A549 (cell line): ENCODE data around the gene NAV2.

Experiments
- BHLHE40 ChIP-seq: IDR thresholded peaks from 2 replicates; pipeline ENCODE4 v1.6.1; 2012; ENCODE audit warnings: low read depth, low read length, inconsistent platforms
- CHD2 ChIP-seq: fragments of 150-350 bp; IDR thresholded peaks from 2 replicates; pipeline ENCODE4 v1.6.1; 2014; ENCODE audit warnings: low read length; ENCODE audit not compliant: partially characterized antibody
- CTCF ChIP-seq: fragments of >200 bp; sonication (Bioruptor Twin); formaldehyde crosslinking; IDR thresholded peaks from 3 replicates; pipeline ENCODE4 v1.5.1; 2016
- EP300 ChIP-seq, 2 experiments: fragments of >200 bp; sonication (Bioruptor Twin); formaldehyde crosslinking; IDR thresholded peaks; 2 replicates in 1 of 2; 3 replicates in 1 of 2; pipeline ENCODE4 v1.6.1; 2016 to 2017
- FOXS1 ChIP-seq: fragments of 250-450 bp; sonication (Bioruptor Pico); IDR thresholded peaks from 2 replicates; pipeline ENCODE4 v1.5.0; 2020; ENCODE audit warnings: mild to moderate bottlenecking, moderate library complexity
- HOXB5 ChIP-seq: fragments of 250-450 bp; sonication (Bioruptor Pico); IDR thresholded peaks from 2 replicates; pipeline ENCODE4 v1.5.0; 2020; ENCODE audit warnings: mild to moderate bottlenecking, moderate library complexity
- KDM1A ChIP-seq: fragments of 200-600 bp; sonication (generic); IDR thresholded peaks from 2 replicates; pipeline ENCODE4 v1.6.1; 2016; ENCODE audit warnings: low read depth, mild to moderate bottlenecking
- MAFK ChIP-seq: fragments of 450-650 bp; IDR thresholded peaks from 2 replicates; pipeline ENCODE4 v1.6.1; 2014; ENCODE audit not compliant: partially characterized antibody
- MAZ ChIP-seq: fragments of 150-350 bp; IDR thresholded peaks from 2 replicates; pipeline ENCODE4 v1.6.1; 2014; ENCODE audit warnings: antibody characterized with exemption, low read depth, low read length, borderline replicate concordance
- NR3C1 ChIP-seq: fragments of >200 bp; sonication (Bioruptor Twin); formaldehyde crosslinking; IDR thresholded peaks from 3 replicates; pipeline ENCODE4 v1.6.1; 2017
- POLR2A ChIP-seq: IDR thresholded peaks from 2 replicates; pipeline ENCODE4 v1.6.1; 2012; ENCODE audit warnings: mild to moderate bottlenecking, low read length
- RAD21 ChIP-seq, 2 experiments: fragments of >200 bp in 1 of 2; sonication (Bioruptor Twin) in 1 of 2; formaldehyde crosslinking in 1 of 2; IDR thresholded peaks in 1 of 2; conservative IDR thresholded peaks in 1 of 2; 2 replicates in 1 of 2; 3 replicates in 1 of 2; pipeline ENCODE4 v1.6.1; 2012 to 2018; ENCODE audit warnings: inconsistent platforms in 1 of 2
- REST ChIP-seq: fragments of 200-600 bp; sonication (generic); IDR thresholded peaks from 2 replicates; pipeline ENCODE4 v1.6.1; 2016; ENCODE audit warnings: antibody characterized with exemption, mild to moderate bottlenecking, moderate library complexity

- TF ChIP-seq CTCF (no peak), RAD21 (conservative IDR thresholded peaks at IDR 0.05 in 1 of 2, IDR thresholded peaks at IDR 0.05 in 1 of 2) (no peak), NR3C1 (no peak), REST (no peak), BHLHE40 (no peak), KDM1A (no peak), MAFK (no peak), CHD2 (no peak), HOXB5 (CRISPR knock-in tag) (no peak), FOXS1 (CRISPR knock-in tag) (no peak), EP300 (IDR thresholded peaks at IDR 0.05) (no peak), MAZ (no peak), POLR2A (no peak)
Observed at GRCh38 chr11:20048707-20049106, 336.1 kb downstream of the NAV2 start.
